ENCODE measurements around the gene ARPC3. TPM values are rescaled to one million over a fixed set of nuclear protein-coding genes. Genes with fewer than 3 reads are reported as not detected.

ARPC3 gene
- total RNA-seq = 174 and 246 TPM in 2 replicates

GRCh38 chr12:110449799-110450497 lies at the start of gene ARPC3:
ARPC3 (minus strand) TSS chr12:110450337; CDS start chr12:110450260, 77 bp downstream.

GRCh38 chr12:110468214-110469048 lies 18.3 kb upstream of the ARPC3 start, which contains the start of the genes FAM216A and GPN3:
FAM216A (plus strand) TSS chr12:110468845; CDS start chr12:110468876, 31 bp downstream.
GPN3 (minus strand) TSS chr12:110468257; CDS start chr12:110468203, 54 bp downstream.

GRCh38 chr12:110403146-110403975 lies 46.8 kb downstream of the ARPC3 start, which contains the start of gene ANAPC7:
ANAPC7 (minus strand) TSS chr12:110403708; CDS start chr12:110403627, 81 bp downstream.

Other genes starting within 250 kb of the ARPC3 start
- 234 and 432 TPM in 2 replicates for gene ATP2A2, start 169.1 kb downstream of the ARPC3 start, total RNA-seq
- 35.5 and 67.6 TPM in 2 replicates for gene ANAPC7, start 46.6 kb downstream of the ARPC3 start, total RNA-seq
- gene GPN3, start 17.9 kb upstream of the ARPC3 start, total RNA-seq = 16.6 and 32.5 TPM in 2 replicates
- gene FAM216A, start 18.5 kb upstream of the ARPC3 start, total RNA-seq = 2.6 and 4.8 TPM in 2 replicates
- gene VPS29, start 51.8 kb upstream of the ARPC3 start, total RNA-seq = 39.0 and 48.8 TPM in 2 replicates
- 0.34 and 0.57 TPM in 2 replicates for gene RAD9B, start 52.0 kb upstream of the ARPC3 start, total RNA-seq
- gene PPTC7, start 133.0 kb upstream of the ARPC3 start, total RNA-seq = 14.0 and 29.0 TPM in 2 replicates
- 4.8 and 20.9 TPM in 2 replicates for gene TCTN1, start 163.8 kb upstream of the ARPC3 start, total RNA-seq
- 0.34 and 2.4 TPM in 2 replicates for gene HVCN1, start 238.8 kb upstream of the ARPC3 start, total RNA-seq